ENCODE results near the gene SUN5.

The SUN5 gene

GRCh38 chr20:32983459-32984112, 20.6 kb downstream of the SUN5 start:
- no peaks in the 10 kb centered on the region for H3K4me1 ChIP-seq (ENCODE audit: control insufficient read depth in 2 of 2, insufficient read depth in 2 of 2, low read length in 2 of 2)
- H3K27me3 ChIP-seq (ENCODE audit: control insufficient read depth in 2 of 2, insufficient read depth in 2 of 2, low read length in 2 of 2) = no peaks in the 10 kb centered on the region
- no peaks in the 10 kb centered on the region for H3K9me3 ChIP-seq (ENCODE audit: control insufficient read depth in 2 of 2, low read length in 2 of 2)
- no peaks in the 10 kb centered on the region for H3K36me3 ChIP-seq (ENCODE audit: control insufficient read depth in 2 of 2, insufficient read depth in 2 of 2, low read length in 2 of 2)
- no peak overlapping the region for H3K4me3 ChIP-seq (ENCODE audit: low read length in 2 of 2)
- H3K9ac ChIP-seq (ENCODE audit: low read depth in 1 of 2, low read length in 2 of 2) = no peak overlapping the region
- no peak overlapping the region for H3K27ac ChIP-seq (ENCODE audit: low read depth in 2 of 2, low read length in 2 of 2)

GRCh38 chr20:32982617-32983458, 21.4 kb downstream of the SUN5 start:
- no peak overlapping the region for H3K27ac ChIP-seq (ENCODE audit: low read depth in 2 of 2, low read length in 2 of 2)
- H3K9me3 ChIP-seq (ENCODE audit: control insufficient read depth in 2 of 2, low read length in 2 of 2) = no peaks in the 10 kb centered on the region
- no peaks in the 10 kb centered on the region for H3K36me3 ChIP-seq (ENCODE audit: control insufficient read depth in 2 of 2, insufficient read depth in 2 of 2, low read length in 2 of 2)
- H3K27me3 ChIP-seq (ENCODE audit: control insufficient read depth in 2 of 2, insufficient read depth in 2 of 2, low read length in 2 of 2) = no peaks in the 10 kb centered on the region
- H3K4me1 ChIP-seq (ENCODE audit: control insufficient read depth in 2 of 2, insufficient read depth in 2 of 2, low read length in 2 of 2) = no peaks in the 10 kb centered on the region
- H3K4me3 ChIP-seq (ENCODE audit: low read length in 2 of 2) = no peak overlapping the region
- no peak overlapping the region for H3K9ac ChIP-seq (ENCODE audit: low read depth in 1 of 2, low read length in 2 of 2)

GRCh38 chr20:32980990-32981389, 23.2 kb downstream of the SUN5 start:
- Histone ChIP-seq H3K36me3 (ENCODE audit: control insufficient read depth in 2 of 2, insufficient read depth in 2 of 2, low read length in 2 of 2) (no peaks in the 10 kb centered on the region), H3K27ac (ENCODE audit: low read depth in 2 of 2, low read length in 2 of 2) (no peak overlapping the region), H3K4me1 (ENCODE audit: control insufficient read depth in 2 of 2, insufficient read depth in 2 of 2, low read length in 2 of 2) (no peaks in the 10 kb centered on the region), H3K27me3 (ENCODE audit: control insufficient read depth in 2 of 2, insufficient read depth in 2 of 2, low read length in 2 of 2) (peaks cover 0 to 2% of the 10 kb centered on the region in 2 donors), H3K9me3 (ENCODE audit: control insufficient read depth in 2 of 2, low read length in 2 of 2) (no peaks in the 10 kb centered on the region), H3K9ac (ENCODE audit: low read depth in 1 of 2, low read length in 2 of 2) (no peak overlapping the region), H3K4me3 (ENCODE audit: low read length in 2 of 2) (no peak overlapping the region)

- Histone ChIP-seq H3K27ac (ENCODE audit: low read depth in 2 of 2, low read length in 2 of 2) (no peak overlapping the region), H3K27me3 (ENCODE audit: control insufficient read depth in 2 of 2, insufficient read depth in 2 of 2, low read length in 2 of 2) (peaks cover 0 to 2% of the 10 kb centered on the region in 2 donors), H3K4me1 (ENCODE audit: control insufficient read depth in 2 of 2, insufficient read depth in 2 of 2, low read length in 2 of 2) (no peaks in the 10 kb centered on the region), H3K4me3 (ENCODE audit: low read length in 2 of 2) (no peak overlapping the region), H3K9ac (ENCODE audit: low read depth in 1 of 2, low read length in 2 of 2) (no peak overlapping the region), H3K9me3 (ENCODE audit: control insufficient read depth in 2 of 2, low read length in 2 of 2) (no peaks in the 10 kb centered on the region), H3K36me3 (ENCODE audit: control insufficient read depth in 2 of 2, insufficient read depth in 2 of 2, low read length in 2 of 2) (no peaks in the 10 kb centered on the region)
Measured at GRCh38 chr20:32980131-32980941, 23.9 kb downstream of the SUN5 start.

DNA sequence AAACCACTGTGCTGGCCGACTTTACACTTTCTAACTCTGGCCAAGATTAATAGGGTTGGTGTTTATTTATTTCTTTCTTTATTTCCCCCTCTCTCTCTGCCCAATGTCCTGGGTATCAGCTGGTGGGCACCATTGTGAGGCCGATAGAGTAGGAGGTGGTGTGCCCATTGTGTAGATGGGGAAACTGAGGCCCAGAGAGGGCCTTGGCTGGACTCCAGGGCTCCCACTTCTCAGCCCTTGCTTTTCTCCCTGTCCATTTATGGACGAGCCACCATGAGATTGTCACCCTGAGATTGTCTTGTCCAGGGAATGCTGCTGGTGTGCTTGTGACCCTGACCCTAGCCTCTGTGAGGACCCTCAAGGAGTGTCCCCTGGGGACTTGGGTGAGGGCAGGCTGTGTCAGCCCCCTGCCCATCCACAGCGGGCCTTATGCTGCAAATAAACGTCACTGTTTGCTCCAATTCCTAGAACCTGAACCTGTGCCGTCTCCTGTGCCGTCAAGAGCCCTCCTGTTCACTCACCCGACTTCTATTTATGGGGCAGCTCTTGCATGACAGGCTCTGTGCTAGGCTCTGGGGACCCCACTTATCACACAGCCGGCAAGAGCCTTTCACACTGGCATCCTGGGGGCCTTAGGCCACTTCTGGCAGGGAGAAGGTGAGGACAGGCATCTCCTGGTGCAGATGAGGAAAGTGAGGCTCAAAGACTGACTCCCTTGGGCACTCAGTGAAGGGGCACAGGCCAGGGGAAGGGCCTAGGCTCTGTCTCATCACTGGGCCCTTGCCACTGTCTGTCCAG, 24.8 kb downstream of the SUN5 start:
- H3K4me3 ChIP-seq (ENCODE audit: low read length in 2 of 2) = no peak overlapping the region
- H3K27ac ChIP-seq (ENCODE audit: low read depth in 2 of 2, low read length in 2 of 2) = no peak overlapping the region
- H3K27me3 ChIP-seq (ENCODE audit: control insufficient read depth in 2 of 2, insufficient read depth in 2 of 2, low read length in 2 of 2) = peaks cover 0 to 2% of the 10 kb centered on the region in 2 donors
- no peak overlapping the region for H3K9ac ChIP-seq (ENCODE audit: low read depth in 1 of 2, low read length in 2 of 2)
- H3K4me1 ChIP-seq (ENCODE audit: control insufficient read depth in 2 of 2, insufficient read depth in 2 of 2, low read length in 2 of 2) = no peaks in the 10 kb centered on the region
- H3K9me3 ChIP-seq (ENCODE audit: control insufficient read depth in 2 of 2, low read length in 2 of 2) = no peaks in the 10 kb centered on the region
- H3K36me3 ChIP-seq (ENCODE audit: control insufficient read depth in 2 of 2, insufficient read depth in 2 of 2, low read length in 2 of 2) = no peaks in the 10 kb centered on the region

- H3K4me1 ChIP-seq (ENCODE audit: control insufficient read depth in 2 of 2, insufficient read depth in 2 of 2, low read length in 2 of 2) = peaks cover under 1% of the 10 kb centered on the region in 2 donors
Measured at GRCh38 chr20:32978009-32978335, 26.3 kb downstream of the SUN5 start.

DNA sequence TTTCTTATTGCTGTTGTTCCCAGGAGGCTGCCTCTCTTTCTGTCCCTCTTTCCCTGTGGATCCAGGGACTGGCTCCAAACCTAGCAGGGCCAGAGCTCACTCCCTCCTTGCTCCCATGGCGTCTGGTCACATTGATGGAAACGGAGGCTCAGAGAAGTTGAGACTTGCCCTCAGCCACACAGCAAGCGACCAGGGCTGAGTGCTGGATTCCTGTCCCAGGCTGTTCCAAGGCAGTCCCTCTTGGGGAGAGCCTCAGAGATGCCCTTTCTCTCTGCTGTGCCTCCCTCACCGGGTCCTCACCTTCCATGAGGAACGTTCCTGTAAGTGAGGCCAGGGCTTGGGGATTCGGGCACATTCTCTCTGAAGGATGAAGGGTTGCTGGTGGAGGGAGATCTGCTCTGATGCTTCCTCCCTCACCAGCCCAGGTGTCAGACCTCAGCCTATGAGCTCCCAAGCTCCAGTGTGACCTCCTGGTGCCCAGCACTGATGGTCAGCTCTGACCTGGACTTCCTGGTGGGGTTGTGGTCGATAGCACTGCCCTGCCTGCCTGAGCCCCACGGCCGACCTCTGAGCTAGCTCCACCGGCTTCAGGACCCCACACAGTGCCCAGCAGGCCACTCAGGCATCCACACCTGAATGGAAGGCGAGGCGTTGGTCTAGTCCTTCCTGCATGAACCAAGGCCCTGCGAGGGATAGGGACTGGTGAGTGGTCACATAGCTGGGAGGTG, 26.8 kb downstream of the SUN5 start:
- H3K4me3 ChIP-seq (ENCODE audit: low read length in 2 of 2) = no peak overlapping the region
- H3K9ac ChIP-seq (ENCODE audit: low read depth in 1 of 2, low read length in 2 of 2) = no peak overlapping the region
- no peaks in the 10 kb centered on the region for H3K36me3 ChIP-seq (ENCODE audit: control insufficient read depth in 2 of 2, insufficient read depth in 2 of 2, low read length in 2 of 2)
- H3K9me3 ChIP-seq (ENCODE audit: control insufficient read depth in 2 of 2, low read length in 2 of 2) = no peaks in the 10 kb centered on the region
- H3K27ac ChIP-seq (ENCODE audit: low read depth in 2 of 2, low read length in 2 of 2) = no peak overlapping the region
- peaks cover 5 to 6% of the 10 kb centered on the region in 2 donors for H3K4me1 ChIP-seq (ENCODE audit: control insufficient read depth in 2 of 2, insufficient read depth in 2 of 2, low read length in 2 of 2)
- H3K27me3 ChIP-seq (ENCODE audit: control insufficient read depth in 2 of 2, insufficient read depth in 2 of 2, low read length in 2 of 2) = peaks cover 0 to 2% of the 10 kb centered on the region in 2 donors

More at GRCh38 chr20:32978009-32978335, 26.3 kb downstream of the SUN5 start:
- Histone ChIP-seq H3K4me3 (ENCODE audit: low read length in 2 of 2) (no peak overlapping the region), H3K36me3 (ENCODE audit: control insufficient read depth in 2 of 2, insufficient read depth in 2 of 2, low read length in 2 of 2) (no peaks in the 10 kb centered on the region), H3K9me3 (ENCODE audit: control insufficient read depth in 2 of 2, low read length in 2 of 2) (no peaks in the 10 kb centered on the region), H3K27ac (ENCODE audit: low read depth in 2 of 2, low read length in 2 of 2) (no peak overlapping the region), H3K27me3 (ENCODE audit: control insufficient read depth in 2 of 2, insufficient read depth in 2 of 2, low read length in 2 of 2) (peaks cover 0 to 2% of the 10 kb centered on the region in 2 donors), H3K9ac (ENCODE audit: low read depth in 1 of 2, low read length in 2 of 2) (no peak overlapping the region)

DNA sequence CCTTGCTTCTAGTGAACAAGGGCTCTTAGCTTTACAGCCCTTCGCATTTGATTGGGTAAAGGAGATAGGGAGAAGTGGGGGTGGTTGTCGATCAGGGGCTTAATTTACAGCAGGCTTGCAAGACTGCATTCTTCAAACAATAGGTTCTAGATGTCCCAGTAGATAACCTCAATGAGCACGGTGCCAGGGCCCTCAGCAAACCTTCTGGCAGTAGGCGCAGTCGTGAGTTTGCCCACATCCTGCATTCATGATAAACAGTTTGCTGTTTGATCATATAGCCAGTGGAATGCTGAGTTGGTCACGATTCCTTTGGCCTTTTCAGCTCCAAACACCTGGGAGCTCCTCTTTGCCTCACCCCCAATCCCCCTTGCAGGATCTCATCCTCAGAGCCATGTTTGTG, 27.5 kb downstream of the SUN5 start:
- H3K27me3 ChIP-seq (ENCODE audit: control insufficient read depth in 2 of 2, insufficient read depth in 2 of 2, low read length in 2 of 2) = peaks cover 0 to 2% of the 10 kb centered on the region in 2 donors
- H3K27ac ChIP-seq (ENCODE audit: low read depth in 2 of 2, low read length in 2 of 2) = no peak overlapping the region
- no peaks in the 10 kb centered on the region for H3K36me3 ChIP-seq (ENCODE audit: control insufficient read depth in 2 of 2, insufficient read depth in 2 of 2, low read length in 2 of 2)
- H3K9me3 ChIP-seq (ENCODE audit: control insufficient read depth in 2 of 2, low read length in 2 of 2) = no peaks in the 10 kb centered on the region
- H3K4me3 ChIP-seq (ENCODE audit: low read length in 2 of 2) = no peak overlapping the region
- H3K4me1 ChIP-seq (ENCODE audit: control insufficient read depth in 2 of 2, insufficient read depth in 2 of 2, low read length in 2 of 2) = peaks cover 5 to 7% of the 10 kb centered on the region in 2 donors
- no peak overlapping the region for H3K9ac ChIP-seq (ENCODE audit: low read depth in 1 of 2, low read length in 2 of 2)
